DOHH2 (cell line): ENCODE measurements around the gene WDR64.

Experiments used
- CTCF ChIP-seq: fragments of 200-600 bp; sonication (generic); IDR thresholded peaks from one replicate; pipeline ENCODE4 v1.5.1; 2014; ENCODE audit warnings: antibody characterized with exemption, mild to moderate bottlenecking, low read depth, low read length; ENCODE audit not compliant: poor library complexity, severe bottlenecking
- EZH2phosphoT487 ChIP-seq: fragments of 200-600 bp; sonication (generic); IDR thresholded peaks from 2 replicates; pipeline ENCODE4 v1.6.1; 2017; ENCODE audit warnings: borderline replicate concordance, mild to moderate bottlenecking, antibody characterized with exemption, low read length, moderate library complexity, mixed read lengths

DNA sequence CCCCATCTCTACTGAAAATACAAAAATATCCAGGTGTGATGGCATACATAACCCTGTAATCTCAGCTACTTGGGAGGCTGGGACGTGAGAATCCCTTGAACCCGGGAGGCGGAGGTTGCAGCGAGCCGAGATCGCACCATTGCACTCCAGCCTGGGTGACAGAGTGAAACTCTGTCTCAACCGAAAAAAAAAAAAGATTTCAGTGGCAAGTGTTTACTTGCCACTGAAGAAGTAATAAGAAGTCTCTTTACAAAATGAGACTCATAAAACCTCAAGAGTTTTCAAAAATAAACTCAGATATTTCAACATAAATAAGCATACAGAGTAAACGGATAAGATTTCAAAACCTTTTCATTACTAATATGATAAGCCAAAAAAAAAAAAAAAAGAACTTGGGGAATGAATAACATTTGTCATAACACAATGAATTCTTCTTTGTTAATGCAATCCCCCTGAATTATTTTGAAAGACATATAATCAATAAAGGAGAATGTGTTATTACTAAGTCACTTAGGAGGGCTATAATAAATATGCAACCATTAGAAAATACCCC, 161.8 kb downstream of the WDR64 start:
- TF ChIP-seq CTCF (no peak), EZH2phosphoT487 (no peak)
